ENCODE data around the gene CETP.
"Not testable (repeated sequence)": the region's sequence is repeated elsewhere in the genome, so short reads cannot be mapped to it uniquely, and the experiment has no call there.

Gene CETP

GRCh38 chr16:56987692-56988091, 25.9 kb downstream of the CETP start:
- no peak for DNase-seq
- H3K27me3 ChIP-seq (replicated peaks; ENCODE audit: control insufficient read depth, insufficient read depth, low read length, poor library complexity, severe bottlenecking), result no peaks in the 10 kb centered on the region
- H3K27ac ChIP-seq (ENCODE audit: insufficient read depth, low read length, poor library complexity, severe bottlenecking), result no peak overlapping the region
- peaks cover 47% of the 10 kb centered on the region for H3K4me1 ChIP-seq (ENCODE audit: control insufficient read depth, insufficient read depth, low read length, poor library complexity, severe bottlenecking)
- H3K9me3 ChIP-seq (ENCODE audit: control insufficient read depth, low read length), result no peaks in the 10 kb centered on the region
- H3K4me3 ChIP-seq (ENCODE audit: insufficient read depth, low read depth, low read length, poor library complexity, severe bottlenecking), result peak overlapping the region; percentile 99
- peaks cover 18% of the 10 kb centered on the region for H3K36me3 ChIP-seq (ENCODE audit: control insufficient read depth, insufficient read depth, low read length)

DNA sequence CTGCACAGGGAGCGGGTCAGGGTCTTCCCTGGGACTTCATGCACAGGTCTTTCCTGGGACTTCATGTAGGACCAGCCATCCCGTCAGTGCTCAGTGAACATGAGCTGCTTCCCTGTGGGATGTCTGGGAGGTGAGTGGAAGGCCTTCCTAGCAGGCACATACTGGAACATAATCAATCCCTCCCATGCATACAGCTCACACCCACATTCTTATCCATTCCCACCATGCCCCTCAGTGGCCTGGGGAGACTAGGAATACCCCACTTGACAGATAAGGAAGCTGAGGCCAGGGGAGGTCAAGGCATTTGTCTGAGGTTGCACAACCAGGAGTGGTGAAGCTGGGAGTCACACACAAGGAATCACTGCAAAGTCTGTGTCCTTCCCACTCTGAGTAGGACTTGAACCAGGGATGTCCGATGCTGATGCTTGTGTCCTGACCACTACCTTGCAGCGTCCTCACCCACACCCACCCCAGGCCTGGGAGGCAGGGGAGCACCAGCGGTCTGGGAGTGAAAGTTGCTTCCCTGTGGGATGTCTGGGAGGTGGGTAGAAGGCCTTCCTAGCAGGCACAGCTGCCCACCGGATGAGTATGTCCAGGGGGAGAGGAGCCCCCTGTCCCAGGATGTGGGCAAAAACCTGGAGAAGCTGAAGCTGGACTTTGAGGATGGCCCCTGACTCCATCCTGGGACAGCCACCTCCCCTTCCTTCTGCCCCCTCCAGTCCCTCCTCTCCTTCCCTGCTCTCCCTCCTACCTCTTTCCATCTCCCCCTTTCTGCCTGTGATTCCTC, 26.6 kb downstream of the CETP start:
- Histone ChIP-seq H3K27me3 (replicated peaks; ENCODE audit: control insufficient read depth, insufficient read depth, low read length, poor library complexity, severe bottlenecking) (no peaks in the 10 kb centered on the region), H3K9me3 (ENCODE audit: control insufficient read depth, low read length) (no peaks in the 10 kb centered on the region), H3K4me3 (ENCODE audit: insufficient read depth, low read depth, low read length, poor library complexity, severe bottlenecking) (peak overlapping the region; percentile 99), H3K36me3 (ENCODE audit: control insufficient read depth, insufficient read depth, low read length) (peaks cover 11% of the 10 kb centered on the region), H3K27ac (ENCODE audit: insufficient read depth, low read length, poor library complexity, severe bottlenecking) (peak overlapping the region; percentile 93), H3K4me1 (ENCODE audit: control insufficient read depth, insufficient read depth, low read length, poor library complexity, severe bottlenecking) (peaks cover 48% of the 10 kb centered on the region)
- no peak for DNase-seq

DNA sequence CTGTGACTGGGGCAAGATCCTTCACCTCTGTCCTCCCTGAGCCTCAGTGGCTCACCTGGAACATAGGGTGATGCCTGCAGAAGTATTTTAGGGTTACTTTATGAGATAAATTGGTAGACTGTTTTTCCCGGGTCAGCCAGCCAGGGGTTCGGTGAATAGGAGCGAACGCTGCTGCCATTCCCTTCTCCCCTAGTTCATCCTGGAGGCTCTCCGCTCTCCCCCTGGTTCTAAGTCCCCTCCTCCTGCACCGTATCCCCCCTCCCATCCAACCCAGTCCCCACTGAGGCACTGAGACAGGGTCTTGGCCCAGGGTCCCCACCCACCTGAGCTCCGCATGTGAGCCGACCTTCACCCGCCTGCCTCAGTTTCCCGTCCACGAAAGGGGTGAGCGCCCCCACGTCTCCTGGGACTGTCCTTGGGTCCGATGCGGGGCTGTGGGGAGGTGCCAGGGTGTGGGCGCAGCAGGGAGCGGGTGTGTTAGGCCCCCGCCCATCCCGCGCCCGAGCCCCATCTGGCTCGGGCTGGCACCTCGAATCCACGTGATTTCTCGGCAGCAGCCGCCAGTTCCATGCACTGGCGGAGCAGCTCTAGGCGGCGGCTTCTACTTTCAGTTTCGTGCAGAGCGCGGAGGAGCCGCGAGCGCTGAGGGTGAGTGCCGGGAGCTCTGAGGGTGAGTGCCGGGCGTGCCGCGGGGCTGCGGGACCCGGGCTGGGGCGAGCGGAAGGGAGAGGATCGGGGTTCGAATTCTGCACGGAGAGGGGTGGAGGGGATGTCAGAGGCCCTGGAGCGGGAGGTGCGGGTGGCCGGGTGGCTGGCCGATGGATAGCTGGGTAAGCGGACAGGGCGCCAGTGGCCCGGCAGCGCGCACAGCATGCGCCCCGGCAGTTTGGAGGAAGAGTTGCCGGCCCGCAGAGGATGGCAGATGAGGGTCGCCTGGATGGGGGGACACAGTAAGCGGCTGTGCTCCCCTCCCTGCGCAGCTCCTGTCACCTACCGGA, 27.5 kb downstream of the CETP start, which contains the start of gene NLRC5:
TSS of gene NLRC5 (plus strand) at position 610 of the 998 bp plus-strand sequence. CDS start 31,156 bp downstream, outside the sequence.
- peak within 1 kb of the TSS; percentile 99 for H3K4me3 ChIP-seq (ENCODE audit: insufficient read depth, low read depth, low read length, poor library complexity, severe bottlenecking)
- peaks cover 52% of the 10 kb centered on the region for H3K4me1 ChIP-seq (ENCODE audit: control insufficient read depth, insufficient read depth, low read length, poor library complexity, severe bottlenecking)
- DNase-seq, result peak; percentile 81 to 85 (median 82)
- no peaks in the 10 kb centered on the region for H3K27me3 ChIP-seq (replicated peaks; ENCODE audit: control insufficient read depth, insufficient read depth, low read length, poor library complexity, severe bottlenecking)
- peak within 1 kb of the TSS; percentile 93 for H3K27ac ChIP-seq (ENCODE audit: insufficient read depth, low read length, poor library complexity, severe bottlenecking)
- peaks cover 7% of the 10 kb centered on the region for H3K36me3 ChIP-seq (ENCODE audit: control insufficient read depth, insufficient read depth, low read length)
- H3K9me3 ChIP-seq (ENCODE audit: control insufficient read depth, low read length), result no peaks in the 10 kb centered on the region

- Histone ChIP-seq H3K27ac (ENCODE audit: insufficient read depth, low read length, poor library complexity, severe bottlenecking) (peak overlapping the region; percentile 93), H3K4me1 (ENCODE audit: control insufficient read depth, insufficient read depth, low read length, poor library complexity, severe bottlenecking) (peaks cover 56% of the 10 kb centered on the region), H3K36me3 (ENCODE audit: control insufficient read depth, insufficient read depth, low read length) (peaks cover 8% of the 10 kb centered on the region), H3K27me3 (replicated peaks; ENCODE audit: control insufficient read depth, insufficient read depth, low read length, poor library complexity, severe bottlenecking) (no peaks in the 10 kb centered on the region), H3K4me3 (ENCODE audit: insufficient read depth, low read depth, low read length, poor library complexity, severe bottlenecking) (peak overlapping the region; percentile 99), H3K9me3 (ENCODE audit: control insufficient read depth, low read length) (no peaks in the 10 kb centered on the region)
- DNase-seq, result no peak
Measured at GRCh38 chr16:56989988-56990387, 28.2 kb downstream of the CETP start.

DNA sequence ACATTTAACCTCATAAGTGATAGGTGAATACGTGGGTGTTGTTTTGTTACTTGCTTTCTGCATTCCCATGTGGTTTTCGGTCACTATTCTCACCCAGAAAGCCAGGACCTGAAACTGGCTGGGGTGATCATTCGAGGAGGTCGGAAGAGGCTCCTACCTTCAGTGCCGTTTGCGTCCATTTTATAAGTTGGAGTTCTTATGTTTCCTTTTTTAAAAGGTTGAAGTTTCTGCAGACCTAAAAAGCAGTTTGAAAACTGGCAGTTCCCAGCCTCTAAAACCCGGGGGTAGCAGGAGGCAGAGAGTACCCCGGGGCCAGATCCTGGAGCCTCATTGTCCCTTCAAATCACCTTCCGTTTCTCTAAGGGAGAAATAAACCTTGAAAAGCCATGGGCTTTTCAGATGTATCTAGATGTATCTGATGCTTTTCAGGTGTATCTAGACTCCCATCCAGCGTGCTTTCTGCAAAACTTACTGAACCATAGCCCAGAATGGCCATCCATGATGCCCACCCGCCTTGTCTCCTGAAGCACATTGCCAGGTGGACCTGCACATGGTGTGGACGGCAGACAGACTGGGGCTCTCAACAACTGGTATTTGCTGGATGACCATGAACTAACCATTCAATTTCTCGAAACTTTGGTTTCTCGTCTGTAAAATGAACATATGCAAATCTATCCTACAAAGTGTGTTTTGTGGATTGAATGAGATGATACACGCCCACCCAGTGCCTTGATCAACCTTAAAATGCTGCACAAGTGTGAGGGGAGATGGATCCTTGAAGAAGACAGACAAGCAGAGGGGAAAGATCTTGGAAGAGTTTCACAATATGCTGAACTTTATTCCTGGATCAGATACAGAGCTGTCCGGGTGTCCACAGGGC, 28.9 kb downstream of the CETP start:
- Histone ChIP-seq H3K4me1 (ENCODE audit: control insufficient read depth, insufficient read depth, low read length, poor library complexity, severe bottlenecking) (peaks cover 58% of the 10 kb centered on the region), H3K4me3 (ENCODE audit: insufficient read depth, low read depth, low read length, poor library complexity, severe bottlenecking) (peak overlapping the region; percentile 99), H3K9me3 (ENCODE audit: control insufficient read depth, low read length) (no peaks in the 10 kb centered on the region), H3K27me3 (replicated peaks; ENCODE audit: control insufficient read depth, insufficient read depth, low read length, poor library complexity, severe bottlenecking) (no peaks in the 10 kb centered on the region), H3K36me3 (ENCODE audit: control insufficient read depth, insufficient read depth, low read length) (peaks cover 8% of the 10 kb centered on the region), H3K27ac (ENCODE audit: insufficient read depth, low read length, poor library complexity, severe bottlenecking) (peak overlapping the region; percentile 93)
- DNase-seq, result no peak

DNA sequence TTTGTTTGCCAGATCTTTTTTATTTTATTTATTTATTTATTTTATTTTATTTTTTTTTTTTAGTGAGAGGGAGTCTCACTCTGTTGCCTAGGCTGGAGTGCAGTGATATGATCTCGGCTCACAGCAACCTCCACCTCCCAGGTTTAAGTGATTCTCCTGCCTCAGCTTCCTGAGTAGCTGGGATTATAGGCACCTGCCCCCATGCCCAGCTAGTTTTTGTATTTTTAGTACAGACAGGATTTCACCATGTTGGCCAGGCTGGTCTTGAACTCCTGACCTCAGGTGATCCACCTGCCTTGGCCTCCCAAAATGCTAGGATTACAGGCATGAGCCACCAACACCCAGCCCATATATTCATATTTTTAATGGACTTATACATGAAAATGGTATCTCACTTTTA, 30.7 kb downstream of the CETP start:
- peak overlapping the region; percentile 99 for H3K4me3 ChIP-seq (ENCODE audit: insufficient read depth, low read depth, low read length, poor library complexity, severe bottlenecking)
- not testable (repeated sequence) for H3K9me3 ChIP-seq (ENCODE audit: control insufficient read depth, low read length); H3K36me3 ChIP-seq (ENCODE audit: control insufficient read depth, insufficient read depth, low read length); H3K27me3 ChIP-seq (replicated peaks; ENCODE audit: control insufficient read depth, insufficient read depth, low read length, poor library complexity, severe bottlenecking); DNase-seq
- H3K27ac ChIP-seq (ENCODE audit: insufficient read depth, low read length, poor library complexity, severe bottlenecking), result peak overlapping the region; percentile 93
- peaks cover 57% of the 10 kb centered on the region for H3K4me1 ChIP-seq (ENCODE audit: control insufficient read depth, insufficient read depth, low read length, poor library complexity, severe bottlenecking)

DNA sequence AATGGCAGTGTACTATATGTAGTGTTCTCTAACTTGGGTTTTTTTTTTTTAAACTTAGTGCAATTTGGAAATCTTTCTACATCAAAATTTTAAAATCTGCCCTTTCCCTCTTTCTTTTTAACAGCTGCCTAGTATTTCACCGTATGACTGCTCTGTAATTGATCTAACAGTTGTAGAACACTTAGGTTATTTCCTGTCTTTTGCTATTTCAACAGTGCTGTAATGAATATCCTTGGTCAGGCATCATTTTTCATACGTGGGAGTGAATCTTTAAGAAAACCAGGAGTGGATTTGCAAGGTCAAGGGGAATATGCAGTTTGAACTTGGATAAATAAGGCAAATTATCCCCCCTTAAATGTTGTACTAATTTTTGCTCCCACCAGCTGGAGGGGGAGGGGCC, 31.5 kb downstream of the CETP start:
- Histone ChIP-seq H3K4me1 (ENCODE audit: control insufficient read depth, insufficient read depth, low read length, poor library complexity, severe bottlenecking) (peaks cover 57% of the 10 kb centered on the region), H3K27ac (ENCODE audit: insufficient read depth, low read length, poor library complexity, severe bottlenecking) (peak overlapping the region; percentile 43), H3K4me3 (ENCODE audit: insufficient read depth, low read depth, low read length, poor library complexity, severe bottlenecking) (peak overlapping the region; percentile 13), H3K9me3 (ENCODE audit: control insufficient read depth, low read length) (no peaks in the 10 kb centered on the region), H3K27me3 (replicated peaks; ENCODE audit: control insufficient read depth, insufficient read depth, low read length, poor library complexity, severe bottlenecking) (no peaks in the 10 kb centered on the region), H3K36me3 (ENCODE audit: control insufficient read depth, insufficient read depth, low read length) (peaks cover 8% of the 10 kb centered on the region)
- no peak for DNase-seq

- Histone ChIP-seq H3K4me3 (ENCODE audit: insufficient read depth, low read depth, low read length, poor library complexity, severe bottlenecking) (peak overlapping the region; percentile 13), H3K27ac (ENCODE audit: insufficient read depth, low read length, poor library complexity, severe bottlenecking) (peak overlapping the region; percentile 43), H3K4me1 (ENCODE audit: control insufficient read depth, insufficient read depth, low read length, poor library complexity, severe bottlenecking) (peaks cover 60% of the 10 kb centered on the region), H3K36me3 (ENCODE audit: control insufficient read depth, insufficient read depth, low read length) (peaks cover 8% of the 10 kb centered on the region), H3K27me3 (replicated peaks; ENCODE audit: control insufficient read depth, insufficient read depth, low read length, poor library complexity, severe bottlenecking) (no peaks in the 10 kb centered on the region), H3K9me3 (ENCODE audit: control insufficient read depth, low read length) (no peaks in the 10 kb centered on the region)
- no peak for DNase-seq
Measured at GRCh38 chr16:56994311-56994710, 32.6 kb downstream of the CETP start.

GRCh38 chr16:56995136-56995805, 33.5 kb downstream of the CETP start:
- H3K27me3 ChIP-seq (replicated peaks; ENCODE audit: control insufficient read depth, insufficient read depth, low read length, poor library complexity, severe bottlenecking), result no peaks in the 10 kb centered on the region
- H3K4me1 ChIP-seq (ENCODE audit: control insufficient read depth, insufficient read depth, low read length, poor library complexity, severe bottlenecking), result peaks cover 70% of the 10 kb centered on the region
- peak overlapping the region; percentile 43 for H3K27ac ChIP-seq (ENCODE audit: insufficient read depth, low read length, poor library complexity, severe bottlenecking)
- H3K4me3 ChIP-seq (ENCODE audit: insufficient read depth, low read depth, low read length, poor library complexity, severe bottlenecking), result peak overlapping the region; percentile 15
- H3K36me3 ChIP-seq (ENCODE audit: control insufficient read depth, insufficient read depth, low read length), result peaks cover 4% of the 10 kb centered on the region
- H3K9me3 ChIP-seq (ENCODE audit: control insufficient read depth, low read length), result no peaks in the 10 kb centered on the region
- no peak for DNase-seq

All from effector memory CD4-positive, alpha-beta T cell (primary cell).